Right cardiac atrium (tissue), 5 donors: ENCODE data around the gene CARD19. TPM values are rescaled to one million over a fixed set of nuclear protein-coding genes. Genes with fewer than 3 reads are reported as not detected.
"Not testable (repeated sequence)": the region's sequence is repeated elsewhere in the genome, so short reads cannot be mapped to it uniquely, and the experiment has no call there.

Experiments
- ATAC-seq, 2 donors: fragments of 200-7000 bp; cut with Tn5 transposase; one replicate each; pipeline versions ENCODE4 v1.8.0 to v1.9.1; 2020; ENCODE audit warnings: moderate library complexity in 2 of 2, mild to moderate bottlenecking in 1 of 2
- DNase-seq, 3 donors: peaks; one replicate each; pipeline ENCODE4 v3.0.0-alpha.2; 2020
- H3K27ac ChIP-seq: one replicate; pipeline ENCODE4 v1.5.1; 2013; ENCODE audit warnings: mild to moderate bottlenecking, low read length, control low read depth, moderate library complexity
- H3K27me3 ChIP-seq: one replicate; pipeline ENCODE4 v1.6.1; 2013; ENCODE audit not compliant: control insufficient read depth, insufficient read depth
- H3K4me1 ChIP-seq: one replicate; pipeline ENCODE4 v1.6.1; 2013; ENCODE audit warnings: low read length; ENCODE audit not compliant: control insufficient read depth, insufficient read depth
- H3K4me3 ChIP-seq: one replicate; pipeline ENCODE4 v1.5.1; 2013; ENCODE audit warnings: low read length, control low read depth
- H3K9me3 ChIP-seq: one replicate; pipeline ENCODE4 v1.6.1; 2013; ENCODE audit warnings: low read length; ENCODE audit not compliant: control insufficient read depth
- WGBS: extraction: QIAGEN DNeasy Blood & Tissue Kit; methylation state at CpG from one replicate; pipeline ENCODE4 v1.1.7; 2013; 5-methylcytosine and 5-hydroxymethylcytosine counted together
- intact Hi-C, 4 donors: fragments of 100-400 bp; cut with DNase I; formaldehyde crosslinking; loops; one replicate each; pipeline versions ENCODE4 v1.11.0 to v1.14.0; 2022 to 2023
- polyA plus RNA-seq: library from polyadenylated mRNA; stranded (reverse); fragments of 200-250 nt; gene quantifications from one replicate; pipeline ENCODE4 v1.2.3, GENCODE V29; 2013
- total RNA-seq, 4 donors: library from RNA; stranded (reverse); fragmentation: NEBNext Ultra II Directional; extraction: Animal tissue kit (Norgen Biotek cat#: 25700); gene quantifications; one replicate each; pipeline ENCODE4 v1.2.1, GENCODE V29; 2021
- donor health status: healthy with polysubstance abuse.
- donor health status: DM: no; HTN: yes; CAD: no.
- donor health status: DM: no; HTN: no; CAD: no.
- donor health status: DM: no; HTN: yes; CAD: no; lungs with severe emphysema.
- donor health status: DM: yes; HTN: yes; CAD: no.

The CARD19 gene
- total and polyA plus RNA-seq, 5 donors: 17.7 to 30.3 (median 25.6) TPM

GRCh38 chr9:93096811-93097382 is 880 bp downstream of the CARD19 start:
- Histone ChIP-seq H3K27me3 (no peaks in the 10 kb centered on the region), H3K4me1 (peaks cover 8% of the 10 kb centered on the region), H3K27ac (peak overlapping the region; percentile 84), H3K9me3 (no peaks in the 10 kb centered on the region), H3K4me3 (peak overlapping the region; percentile 69)
- WGBS: 17% methylated on average over 16 of the region's 16 CpGs
- no peak for ATAC-seq
- intact Hi-C loops: loop anchor here in 1 of 4 donors (10.0 kb wide), 1 partner anchor 358 kb away; the partner anchor contains the start of genes FAM120A and FAM120AOS
- peak in 1 of 3 donors; percentile 60 for DNase-seq

GRCh38 chr9:93097511-93098201 is 1.6 kb downstream of the CARD19 start:
- H3K4me3 ChIP-seq: no peak overlapping the region
- no peaks in the 10 kb centered on the region for H3K9me3 ChIP-seq
- H3K4me1 ChIP-seq: peaks cover 8% of the 10 kb centered on the region
- no peak for ATAC-seq
- H3K27me3 ChIP-seq: no peaks in the 10 kb centered on the region
- peak overlapping the region; percentile 6 for H3K27ac ChIP-seq
- intact Hi-C loops: loop anchor here in 1 of 4 donors (10.0 kb wide), 1 partner anchor 357 kb away; the partner anchor contains the start of genes FAM120A and FAM120AOS
- WGBS: 74% methylated on average over 11 of the region's 11 CpGs
- DNase-seq: peak in 1 of 3 donors; percentile 56

GRCh38 chr9:93098236-93098946 is 2.4 kb downstream of the CARD19 start:
- DNase-seq (peak; percentile 94 to 95 (median 95)), ATAC-seq (peak; percentile 45 to 53)
- Histone ChIP-seq H3K27ac (peak overlapping the region; percentile 17), H3K4me1 (peaks cover 8% of the 10 kb centered on the region), H3K9me3 (no peaks in the 10 kb centered on the region), H3K27me3 (no peaks in the 10 kb centered on the region), H3K4me3 (no peak overlapping the region)
- intact Hi-C loops: loop anchor here in 1 of 4 donors (10.0 kb wide), 1 partner anchor 356 kb away; the partner anchor contains the start of genes FAM120A and FAM120AOS
- WGBS: 28% methylated on average over 15 of the region's 15 CpGs

- no peaks in the 10 kb centered on the region for H3K9me3 ChIP-seq
- no peaks in the 10 kb centered on the region for H3K27me3 ChIP-seq
- DNase-seq (peak in 2 of 3 donors; percentile 44 to 55), ATAC-seq (no peak)
- peaks cover 8% of the 10 kb centered on the region for H3K4me1 ChIP-seq
- intact Hi-C loops: loop anchor here in 2 of 4 donors (10.0 kb wide), 2 partner anchors 205 to 355 kb away; partner anchors contain the start of genes FAM120A (in 1 of the 2) and FAM120AOS (in 1 of the 2)
- WGBS: 89% methylated on average over 16 of the region's 16 CpGs
- no peak overlapping the region for H3K27ac ChIP-seq
- H3K4me3 ChIP-seq: no peak overlapping the region
Observed at GRCh38 chr9:93099551-93100275, 3.7 kb downstream of the CARD19 start.

GRCh38 chr9:93100276-93100636 is 4.2 kb downstream of the CARD19 start:
- intact Hi-C loops: loop anchor here in 1 of 4 donors (10.0 kb wide), 1 partner anchor 205 kb away; no protein-coding TSS in a partner anchor
- Histone ChIP-seq H3K4me3 (no peak overlapping the region), H3K4me1 (peaks cover 8% of the 10 kb centered on the region), H3K27ac (no peak overlapping the region), H3K9me3 (no peaks in the 10 kb centered on the region), H3K27me3 (no peaks in the 10 kb centered on the region)
- DNase-seq (peak in 2 of 3 donors; percentile 16 to 27), ATAC-seq (no peak)
- WGBS: 96% methylated on average over 8 of the region's 8 CpGs

- H3K4me1 ChIP-seq, H3K27ac ChIP-seq, H3K9me3 ChIP-seq, H3K4me3 ChIP-seq, H3K27me3 ChIP-seq, ATAC-seq: not testable (repeated sequence)
- 98% methylated on average over 11 of the region's 11 CpGs for WGBS
- peak in 2 of 3 donors; percentile 9 to 30 for DNase-seq
- intact Hi-C loops: loop anchor here in 1 of 4 donors (10.0 kb wide), 1 partner anchor 204 kb away; no protein-coding TSS in a partner anchor
Observed at GRCh38 chr9:93101086-93101485, 5.1 kb downstream of the CARD19 start.

- no peak overlapping the region for H3K4me3 ChIP-seq
- intact Hi-C loops: loop anchor here in 1 of 4 donors (10.0 kb wide), 1 partner anchor 199 kb away; no protein-coding TSS in a partner anchor
- H3K27ac ChIP-seq: no peak overlapping the region
- no peak for DNase-seq
- no peaks in the 10 kb centered on the region for H3K4me1 ChIP-seq
- no peak for ATAC-seq
- no peaks in the 10 kb centered on the region for H3K9me3 ChIP-seq
- WGBS: 69% methylated on average over 1 of the region's 1 CpG
- H3K27me3 ChIP-seq: no peaks in the 10 kb centered on the region
Observed at GRCh38 chr9:93105620-93106019, 9.6 kb downstream of the CARD19 start.

- H3K9me3 ChIP-seq: no peaks in the 10 kb centered on the region
- no peaks in the 10 kb centered on the region for H3K4me1 ChIP-seq
- no peak overlapping the region for H3K27ac ChIP-seq
- intact Hi-C loops: loop anchor here in 1 of 4 donors (10.0 kb wide), 1 partner anchor 198 kb away; no protein-coding TSS in a partner anchor
- ATAC-seq (no peak), DNase-seq (peak in 2 of 3 donors; percentile 28 to 33)
- 84% methylated on average over 14 of the region's 14 CpGs for WGBS
- H3K27me3 ChIP-seq: no peaks in the 10 kb centered on the region
- no peak overlapping the region for H3K4me3 ChIP-seq
Observed at GRCh38 chr9:93107151-93107824, 11.3 kb downstream of the CARD19 start.

DNA sequence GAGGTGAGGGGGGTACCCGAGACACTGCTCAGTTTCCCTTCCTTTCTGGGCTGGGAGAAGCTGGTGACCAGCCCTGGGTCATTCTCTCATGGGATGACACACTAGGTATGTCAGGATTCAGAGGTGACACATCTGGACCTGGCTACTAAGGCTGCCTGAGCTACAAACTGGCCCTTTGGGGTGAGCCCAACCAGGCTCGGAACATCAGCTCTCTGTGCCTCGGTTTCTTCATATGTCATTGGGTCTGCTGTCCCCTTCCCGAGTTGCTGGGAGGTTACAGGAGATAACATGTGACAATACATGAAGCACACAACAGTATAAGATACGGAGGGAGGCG is 11.8 kb downstream of the CARD19 start:
- Histone ChIP-seq H3K4me1 (no peaks in the 10 kb centered on the region), H3K4me3 (no peak overlapping the region), H3K27ac (no peak overlapping the region), H3K27me3 (no peaks in the 10 kb centered on the region), H3K9me3 (no peaks in the 10 kb centered on the region)
- intact Hi-C loops: loop anchor here in 1 of 4 donors (10.0 kb wide), 1 partner anchor 197 kb away; no protein-coding TSS in a partner anchor
- 86% methylated on average over 6 of the region's 6 CpGs for WGBS
- DNase-seq (peak in 1 of 3 donors; percentile 26), ATAC-seq (no peak)
